Suppressor macrophage (primary cell): Measurements from ENCODE around the gene FGF6.
"Not testable (repeated sequence)": the region's sequence is repeated elsewhere in the genome, so short reads cannot be mapped to it uniquely, and the experiment has no call there.

Experiments
- DNase-seq, 4 experiments: peaks; one replicate each; pipeline ENCODE4 v3.0.0-alpha.2; 2020 to 2022

Gene FGF6

DNA sequence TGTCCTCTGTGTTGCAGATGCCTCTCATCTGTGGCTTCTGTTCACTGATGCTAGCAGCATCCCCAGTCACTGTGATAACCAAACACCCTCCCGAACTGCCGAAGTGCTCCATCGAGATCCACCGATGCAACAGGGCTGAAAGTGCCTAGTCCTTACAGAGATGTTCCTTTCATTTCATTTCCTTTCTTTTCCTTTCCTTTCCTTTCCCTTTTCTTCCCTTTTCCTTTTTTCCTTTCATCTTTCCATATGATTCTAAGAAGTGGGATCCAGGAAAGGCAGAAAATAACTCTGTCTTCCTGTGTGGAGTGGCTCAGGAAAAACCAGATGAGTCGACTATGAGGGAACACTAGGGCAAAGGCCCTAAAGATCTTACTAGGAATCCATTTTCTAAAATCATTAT is 26.7 kb downstream of the FGF6 start:
- DNase-seq: no peak

DNA sequence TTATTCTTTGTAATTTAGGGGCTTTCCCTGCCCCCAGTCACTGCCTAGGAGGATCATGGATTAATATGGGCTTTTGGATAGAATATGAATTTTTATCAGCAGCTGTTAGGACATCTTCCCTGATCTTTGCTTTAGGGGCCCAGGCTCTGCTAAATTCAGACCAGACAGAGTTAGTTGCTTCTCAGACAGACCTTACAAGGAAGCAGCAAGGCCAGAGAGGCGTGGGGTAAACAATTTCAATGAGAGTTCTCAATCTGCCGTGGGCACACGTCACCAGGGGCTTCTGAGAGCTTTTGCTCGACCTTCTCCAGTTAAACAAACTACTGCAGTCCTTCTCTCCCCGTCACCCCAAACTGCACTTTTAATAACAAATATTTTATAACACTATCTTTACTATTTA is 27.7 kb downstream of the FGF6 start:
- no peak for DNase-seq

DNA sequence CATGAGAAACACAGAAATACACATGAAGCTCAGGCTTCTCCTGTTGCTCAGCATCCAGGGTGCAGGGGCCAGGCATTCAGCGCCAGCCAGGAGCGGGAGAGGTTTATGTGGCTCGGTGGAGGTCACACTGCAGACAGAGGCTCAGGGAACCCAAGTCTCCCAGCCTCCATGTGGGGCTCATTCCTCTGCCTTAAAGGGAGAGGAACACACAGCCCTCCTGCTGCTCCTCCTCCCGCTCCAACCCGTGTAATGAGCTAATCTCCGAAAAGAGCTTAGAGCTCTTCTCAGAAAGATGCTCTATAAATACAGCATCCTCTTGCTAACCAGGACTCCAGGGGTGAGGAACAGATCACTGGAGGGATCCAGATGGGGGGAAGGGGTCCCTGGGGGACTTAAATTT is 28.2 kb downstream of the FGF6 start:
- DNase-seq: no peak

DNA sequence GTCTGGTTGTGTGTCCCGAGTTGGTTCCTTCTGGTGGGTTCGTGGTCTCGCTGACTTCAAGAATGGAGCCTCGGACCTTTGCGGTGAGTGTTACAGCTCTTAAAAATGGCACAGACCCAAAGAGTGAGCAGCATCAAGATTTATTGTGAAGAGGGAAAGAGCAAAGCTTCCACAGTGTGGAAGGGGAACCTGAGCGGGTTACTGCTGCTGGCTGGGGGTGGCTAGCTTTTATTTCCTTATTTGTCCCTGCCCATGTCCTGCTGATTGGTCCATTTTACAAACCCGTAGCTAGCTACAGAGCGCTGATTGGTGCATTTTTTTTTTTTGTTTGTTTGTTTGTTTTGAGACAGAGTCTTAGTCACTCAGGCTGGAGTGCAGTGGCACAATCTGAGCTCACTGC is 29.3 kb downstream of the FGF6 start:
- peak in 3 of 4 experiments; percentile 13 to 24 (median 18) for DNase-seq

DNA sequence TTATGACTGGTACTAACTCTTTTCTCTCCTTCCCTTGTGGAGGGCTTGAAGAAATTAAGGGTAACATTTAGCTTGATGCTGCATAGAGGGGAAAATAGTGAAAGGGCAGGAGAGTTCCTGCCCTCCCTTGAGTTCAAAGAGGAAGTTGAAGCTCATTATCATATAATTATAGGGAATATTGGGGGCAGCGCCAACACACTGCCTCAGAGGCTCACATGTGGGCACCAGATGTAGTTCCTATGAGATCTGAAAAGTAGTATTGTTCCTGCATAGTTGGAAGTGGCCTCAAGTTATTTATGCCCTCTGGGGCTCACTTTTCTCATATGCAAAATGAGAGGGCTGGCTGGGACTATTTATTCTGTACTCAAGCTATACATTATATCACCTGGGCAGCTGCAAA is 33.1 kb downstream of the FGF6 start:
- no peak for DNase-seq

DNA sequence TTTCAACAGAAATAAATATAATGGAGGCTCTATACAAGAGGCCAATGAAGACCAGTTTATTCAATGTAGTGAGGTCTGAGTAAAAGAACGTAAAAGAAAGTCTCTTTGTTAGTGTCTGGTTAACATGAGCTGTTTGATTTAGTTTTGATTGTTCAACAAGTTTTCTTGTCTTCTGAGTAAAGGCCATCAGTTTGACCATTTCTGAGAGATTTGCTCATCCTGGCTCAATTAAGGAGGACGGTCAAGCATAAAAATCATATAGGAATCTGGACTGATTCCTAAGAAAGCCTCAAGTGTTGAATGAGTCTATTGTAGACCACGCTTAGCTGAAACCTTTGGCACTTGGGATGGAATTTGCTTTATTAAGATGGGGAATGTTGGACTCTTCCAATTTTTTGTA is 33.6 kb downstream of the FGF6 start:
- DNase-seq: no peak

DNA sequence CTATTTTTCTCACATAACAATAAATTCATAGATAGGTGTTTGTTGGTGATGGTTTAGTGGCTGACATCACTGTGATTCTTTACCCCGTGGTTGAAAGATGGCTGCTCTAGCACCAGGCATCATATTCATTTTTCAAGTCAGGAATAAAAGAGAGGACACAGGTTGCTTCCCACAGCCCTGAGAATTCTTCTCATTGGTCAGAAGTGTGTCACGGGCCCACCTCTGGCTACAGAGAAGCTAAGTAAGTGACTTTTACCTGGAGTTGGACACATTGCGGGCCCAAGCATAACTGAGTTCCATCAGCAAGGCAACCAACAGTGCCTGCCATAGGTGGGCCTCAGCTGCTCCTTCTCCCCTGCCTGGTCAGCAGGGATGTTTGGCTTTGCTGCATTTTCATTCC is 38.5 kb downstream of the FGF6 start:
- DNase-seq: no peak

DNA sequence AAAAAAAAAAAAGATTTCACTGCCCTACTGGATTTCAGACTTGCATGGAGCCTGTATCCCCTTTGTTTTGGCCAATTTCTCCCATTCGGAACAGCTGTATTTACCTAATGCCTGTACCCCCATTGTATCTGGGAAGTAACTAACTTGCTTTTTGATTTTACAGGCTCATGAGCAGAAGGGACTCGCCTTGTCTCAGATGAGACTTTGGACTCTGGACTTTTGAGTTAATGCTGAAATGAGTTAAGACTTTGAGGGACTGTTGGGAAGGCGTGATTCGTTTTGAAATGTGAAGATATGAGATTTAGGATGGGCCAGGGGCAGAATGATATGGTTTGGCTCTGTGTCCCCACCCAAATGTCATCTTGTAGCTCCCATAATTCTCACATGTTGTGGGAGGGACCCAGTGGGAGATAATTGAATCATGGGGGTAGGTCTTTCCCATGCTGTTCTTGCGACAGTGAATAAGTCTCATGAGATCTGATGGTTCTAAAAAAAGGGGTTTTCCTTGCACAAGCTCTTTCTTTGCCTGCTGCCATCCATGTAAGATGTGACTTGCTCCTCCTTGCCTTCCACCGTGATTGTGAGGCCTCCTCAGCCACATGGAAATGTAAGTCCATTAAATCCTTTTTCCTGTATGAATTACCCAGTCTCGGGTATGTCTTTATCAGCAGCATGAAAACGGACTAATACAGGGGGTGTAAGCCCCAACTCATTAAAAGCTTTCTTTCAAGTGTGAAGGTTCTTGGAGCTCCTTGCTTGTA is 40.6 kb downstream of the FGF6 start:
- DNase-seq: not testable (repeated sequence)

DNA sequence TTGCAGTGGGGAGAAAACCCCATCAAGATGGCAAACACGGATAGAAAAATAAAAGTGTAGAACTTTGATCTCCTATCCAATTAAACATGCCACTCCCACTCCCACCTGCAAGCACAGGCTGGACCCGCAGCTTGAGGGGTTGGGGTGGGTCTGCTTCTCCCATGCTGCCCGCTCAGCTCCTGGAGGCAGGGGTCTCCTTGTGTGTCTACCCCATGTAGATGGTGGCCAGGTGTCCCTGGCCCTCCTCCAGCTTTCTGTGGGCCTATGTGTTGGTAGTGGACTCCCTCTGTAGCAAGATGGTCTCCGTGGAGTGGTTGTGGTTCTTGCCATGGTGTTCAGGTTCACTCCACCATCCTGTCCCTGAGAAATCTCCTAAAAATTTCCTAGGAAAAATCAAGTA is 42.6 kb downstream of the FGF6 start:
- DNase-seq: no peak

DNA sequence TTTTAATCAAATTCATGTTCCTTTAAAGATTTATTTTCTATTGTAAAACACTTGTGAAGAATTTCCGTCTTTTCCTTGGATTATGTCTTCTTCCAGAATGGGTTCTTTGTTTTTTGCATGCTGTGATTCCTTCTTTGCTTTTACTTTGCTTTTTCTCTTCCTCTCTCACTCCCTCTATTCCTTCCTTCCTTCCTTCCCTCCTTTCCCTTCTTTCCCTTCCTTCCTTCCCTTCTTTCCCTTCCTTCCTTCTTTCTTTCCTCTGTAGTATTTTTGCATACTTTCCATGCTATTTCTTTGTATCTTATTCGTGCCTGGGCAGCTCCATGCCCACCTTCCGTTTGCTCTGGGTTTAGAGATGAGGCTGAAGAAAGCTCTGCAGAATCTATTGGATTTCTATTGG is 44.5 kb downstream of the FGF6 start:
- DNase-seq: no peak

DNA sequence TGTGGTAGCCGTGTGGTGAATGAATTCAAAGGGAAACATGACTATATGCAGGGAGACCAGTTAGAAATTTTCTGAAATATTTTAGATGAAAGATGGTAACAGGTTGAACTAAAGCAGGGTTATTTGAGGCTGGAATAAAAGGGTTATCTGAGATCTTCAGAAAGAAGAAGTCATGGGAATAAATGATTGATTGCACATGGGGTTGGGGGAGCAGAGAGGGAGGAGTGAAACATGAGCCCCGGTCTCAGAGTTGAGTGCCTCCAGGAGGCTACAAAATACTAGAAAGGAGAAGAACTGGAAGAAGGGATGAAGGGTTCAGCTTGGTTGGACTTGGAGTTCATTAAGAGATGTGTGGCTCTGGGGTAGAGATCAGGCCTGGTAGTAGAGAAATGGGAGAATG is 49.8 kb downstream of the FGF6 start:
- no peak for DNase-seq

DNA sequence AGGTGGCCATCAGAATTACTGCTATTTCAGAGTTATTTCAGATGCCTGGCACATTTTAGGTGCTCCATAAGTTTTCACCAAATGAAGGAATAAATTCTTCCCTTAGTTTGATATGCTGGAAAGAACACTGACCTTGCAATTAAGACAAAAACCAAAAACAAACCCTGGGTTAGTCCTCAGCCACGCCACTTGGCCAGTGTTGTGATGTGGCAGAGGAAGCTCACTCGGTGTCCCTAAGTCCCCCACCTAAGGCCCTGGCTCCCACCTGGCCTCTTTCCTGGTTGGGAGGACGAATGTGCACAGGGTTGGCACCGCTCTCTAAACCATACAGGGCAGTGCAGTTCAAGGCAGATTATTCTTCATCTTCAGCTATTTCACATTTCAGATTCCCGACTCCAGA is 52.4 kb downstream of the FGF6 start:
- no peak for DNase-seq

DNA sequence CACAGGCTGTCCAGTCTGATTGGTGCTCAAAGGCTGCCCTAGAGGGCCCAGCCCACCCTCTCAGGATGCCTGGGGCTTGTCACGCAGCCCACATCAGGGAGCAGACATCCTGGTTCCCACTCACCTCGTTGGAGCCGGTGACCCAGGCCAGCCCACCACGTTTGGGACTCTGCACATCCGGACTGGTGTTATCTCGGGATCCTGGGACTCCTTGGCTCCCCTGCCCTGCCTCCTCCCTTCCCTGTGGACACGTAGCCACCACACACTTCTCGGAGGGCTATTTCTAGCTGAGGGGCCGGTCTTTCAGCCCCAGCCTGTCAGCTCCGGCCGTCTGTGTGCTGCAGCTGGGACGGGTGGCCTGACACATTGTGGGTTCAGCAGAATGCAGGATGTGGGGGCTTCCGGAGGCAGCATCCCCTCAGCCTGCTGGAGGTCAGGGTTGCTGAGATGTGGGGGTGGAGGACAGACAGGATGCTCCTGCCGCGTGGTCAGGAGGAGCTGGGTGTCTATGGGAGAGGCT is 53.3 kb downstream of the FGF6 start:
- no peak for DNase-seq

DNA sequence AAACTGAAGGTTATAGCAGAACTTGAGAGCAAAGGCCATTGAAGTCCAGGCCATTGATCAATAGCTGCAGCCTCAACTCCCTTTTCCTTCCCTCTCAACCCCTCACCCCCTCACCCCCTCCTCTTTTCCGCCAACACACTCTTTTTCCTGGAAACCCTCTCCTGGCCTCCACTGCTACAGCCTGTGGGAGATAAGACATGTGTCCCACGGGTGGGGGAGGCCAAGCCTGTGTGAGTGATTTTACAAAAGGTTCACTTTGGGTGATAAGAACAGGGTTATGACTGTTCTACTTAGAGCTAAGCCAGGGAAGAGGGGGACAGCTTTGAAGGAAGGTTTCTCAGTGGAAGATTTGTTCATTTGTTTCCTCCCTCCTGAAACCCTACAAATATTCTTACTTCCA is 57.0 kb downstream of the FGF6 start:
- no peak for DNase-seq

DNA sequence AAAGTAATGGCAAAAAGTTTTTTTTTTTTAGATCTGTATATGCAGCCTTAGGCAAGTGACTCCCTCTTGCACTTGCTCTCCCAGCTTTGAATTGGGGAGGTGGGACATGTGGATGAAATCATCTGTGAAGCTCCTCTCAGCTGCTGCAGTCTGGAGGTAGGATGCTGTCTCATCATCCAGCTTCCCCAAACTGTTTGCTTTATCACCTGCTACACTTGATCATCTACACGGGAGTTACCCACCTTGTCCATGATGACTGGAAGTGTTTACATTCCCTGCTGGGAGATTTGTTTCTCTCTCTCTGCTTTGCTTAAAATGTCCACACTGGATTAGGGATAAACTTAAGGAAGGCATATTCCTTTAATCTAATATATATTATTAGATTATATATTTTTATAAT is 57.6 kb downstream of the FGF6 start:
- no peak for DNase-seq

DNA sequence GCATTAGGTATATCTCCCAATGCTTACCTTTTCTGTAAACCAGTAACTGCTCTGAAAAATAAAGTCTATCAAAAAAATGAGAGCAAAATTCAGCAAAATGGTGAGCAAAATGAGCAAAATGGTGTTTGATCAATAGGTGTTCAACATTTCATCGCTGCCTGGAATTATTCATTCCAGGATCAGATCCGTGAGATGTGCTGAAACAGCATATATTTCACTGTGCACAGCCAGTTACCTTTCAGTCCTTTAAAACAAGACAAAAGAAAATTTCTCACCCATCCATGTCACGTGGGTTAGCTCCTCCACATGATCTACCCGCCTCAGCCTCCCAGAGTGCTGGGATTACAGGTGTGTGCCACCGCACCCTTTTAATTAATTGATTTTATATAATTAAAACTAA is 58.0 kb downstream of the FGF6 start:
- no peak for DNase-seq

DNA sequence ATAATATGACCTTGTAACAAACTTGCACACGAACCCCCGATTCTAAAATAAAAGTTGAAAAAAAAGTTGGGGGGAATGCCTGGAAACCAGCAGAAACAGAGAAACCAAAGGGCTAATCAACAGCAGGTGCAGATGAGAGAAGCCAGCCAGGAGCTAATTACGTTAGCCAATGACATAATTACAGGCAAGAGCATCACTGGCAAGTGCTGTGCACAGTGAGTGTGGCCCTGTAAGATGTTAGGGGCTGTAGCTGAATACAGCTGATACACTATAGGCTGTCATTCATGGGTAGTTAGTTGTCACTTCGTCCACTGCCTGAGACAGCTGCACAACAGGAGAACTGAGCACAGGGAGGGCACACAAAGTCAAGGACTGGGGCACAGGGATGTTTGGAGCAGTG is 58.8 kb downstream of the FGF6 start:
- DNase-seq: no peak
